ENCODE data around the gene SUPV3L1.

DNA sequence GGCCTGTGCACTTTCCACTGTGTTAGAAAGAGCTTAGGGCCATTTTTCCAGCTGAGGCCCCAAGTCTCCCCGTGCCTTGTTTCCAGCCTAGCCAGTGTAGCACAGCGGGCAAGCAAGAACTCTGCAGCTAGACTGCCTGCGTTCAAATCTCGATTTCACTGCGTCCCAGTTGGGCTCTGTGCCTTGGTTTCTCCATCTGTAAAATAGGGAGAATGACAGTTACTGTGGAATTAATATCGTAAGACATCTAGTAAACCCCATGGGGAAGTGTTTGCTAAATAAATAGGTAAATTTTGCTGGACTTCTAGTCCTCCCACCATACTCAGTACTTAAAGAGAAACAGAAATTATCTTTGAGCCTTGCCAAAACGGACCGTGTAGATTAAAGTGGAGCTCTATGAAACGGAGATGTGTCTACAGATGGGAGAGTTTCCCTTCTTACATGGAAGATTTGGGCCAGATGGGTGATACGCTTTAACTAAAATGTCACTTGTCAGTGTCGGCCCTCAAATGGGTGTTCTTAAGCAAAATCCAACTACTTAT lies 36.6 kb downstream of the SUPV3L1 start:
- TF ChIP-seq POLR2A (IDR thresholded peaks at IDR 0.05): no peak
- TF ChIP-seq, protein P1, sequence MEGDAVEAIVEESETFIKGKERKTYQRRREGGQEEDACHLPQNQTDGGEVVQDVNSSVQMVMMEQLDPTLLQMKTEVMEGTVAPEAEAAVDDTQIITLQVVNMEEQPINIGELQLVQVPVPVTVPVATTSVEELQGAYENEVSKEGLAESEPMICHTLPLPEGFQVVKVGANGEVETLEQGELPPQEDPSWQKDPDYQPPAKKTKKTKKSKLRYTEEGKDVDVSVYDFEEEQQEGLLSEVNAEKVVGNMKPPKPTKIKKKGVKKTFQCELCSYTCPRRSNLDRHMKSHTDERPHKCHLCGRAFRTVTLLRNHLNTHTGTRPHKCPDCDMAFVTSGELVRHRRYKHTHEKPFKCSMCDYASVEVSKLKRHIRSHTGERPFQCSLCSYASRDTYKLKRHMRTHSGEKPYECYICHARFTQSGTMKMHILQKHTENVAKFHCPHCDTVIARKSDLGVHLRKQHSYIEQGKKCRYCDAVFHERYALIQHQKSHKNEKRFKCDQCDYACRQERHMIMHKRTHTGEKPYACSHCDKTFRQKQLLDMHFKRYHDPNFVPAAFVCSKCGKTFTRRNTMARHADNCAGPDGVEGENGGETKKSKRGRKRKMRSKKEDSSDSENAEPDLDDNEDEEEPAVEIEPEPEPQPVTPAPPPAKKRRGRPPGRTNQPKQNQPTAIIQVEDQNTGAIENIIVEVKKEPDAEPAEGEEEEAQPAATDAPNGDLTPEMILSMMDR (IDR thresholded peaks at IDR 0.05): no peak

Measured in adrenal gland (tissue), 5 donors.